Calu3 (cell line): ENCODE results near the gene UBXN4. TPM values are rescaled to one million over a fixed set of nuclear protein-coding genes. Genes with fewer than 3 reads are reported as not detected.

Experiments used
- BruUV-seq: library from RNA; stranded (reverse); fragments of 400-500 nt; replicated peaks from 2 replicates; lab custom pipeline; 2021; lab: Mats Ljungman, UMichigan
- CTCF ChIA-PET: fragments of 300-600 bp; sonication (Branson Sonifier 250); formaldehyde crosslinking; loops from one replicate; lab custom pipeline; 2022; ENCODE audit warnings: antibody characterized with exemption; lab: Charles Lee
- DNase-seq: peaks from one replicate; pipeline ENCODE4 v3.0.0; 2022
- H3K27ac Mint-ChIP-seq: one replicate; pipeline ENCODE4 v1.8.0; 2022; ENCODE audit warnings: mixed read lengths; ENCODE audit not compliant: unreplicated experiment
- H3K27me3 Mint-ChIP-seq: one replicate; pipeline ENCODE4 v1.8.0; 2022; ENCODE audit warnings: mixed read lengths; ENCODE audit not compliant: unreplicated experiment
- H3K36me3 Mint-ChIP-seq: one replicate; pipeline ENCODE4 v1.8.0; 2022; ENCODE audit warnings: mild to moderate bottlenecking, moderate library complexity, mixed read lengths; ENCODE audit not compliant: insufficient read depth, unreplicated experiment
- H3K4me1 Mint-ChIP-seq: one replicate; pipeline ENCODE4 v1.8.0; 2022; ENCODE audit warnings: mild to moderate bottlenecking, low read depth, mixed read lengths; ENCODE audit not compliant: unreplicated experiment
- H3K4me3 Mint-ChIP-seq: one replicate; pipeline ENCODE4 v1.8.0; 2022; ENCODE audit warnings: mild to moderate bottlenecking, low read depth, moderate library complexity, mixed read lengths; ENCODE audit not compliant: unreplicated experiment
- H3K9me3 Mint-ChIP-seq: one replicate; pipeline ENCODE4 v1.8.0; 2022; ENCODE audit warnings: low read depth, mixed read lengths; ENCODE audit not compliant: unreplicated experiment
- CTCF ChIP-seq: fragments of 200-600 bp; IDR thresholded peaks from one replicate; pipeline ENCODE4 v1.8.0; 2022; ENCODE audit warnings: antibody characterized with exemption; ENCODE audit not compliant: unreplicated experiment
- intact Hi-C: fragments of 100-400 bp; cut with micrococcal nuclease; formaldehyde crosslinking; loops from one replicate; pipeline ENCODE4 v1.10.0; 2022; ENCODE audit not compliant: unreplicated experiment
- total RNA-seq: library from RNA; stranded (reverse); gene quantifications from 2 replicates; pipeline ENCODE4 v1.2.3, GENCODE V29; 2022

Gene UBXN4
- total RNA-seq, 1 experiment from 2014 or later: 94.4 TPM

- TF ChIP-seq CTCF: no peak
- Mint-ChIP-seq H3K36me3 (no peaks in the 10 kb centered on the region), H3K9me3 (no peaks in the 10 kb centered on the region), H3K4me3 (no peak overlapping the region), H3K4me1 (no peaks in the 10 kb centered on the region), H3K27me3 (no peaks in the 10 kb centered on the region), H3K27ac (no peak overlapping the region)
- CTCF ChIA-PET: no interaction called here
- intact Hi-C loops: no loop called here
- DNase-seq: no peak
- BruUV-seq: no TSS peak
Observed at GRCh38 chr2:135817466-135817865, 75.8 kb downstream of the UBXN4 start.

DNA sequence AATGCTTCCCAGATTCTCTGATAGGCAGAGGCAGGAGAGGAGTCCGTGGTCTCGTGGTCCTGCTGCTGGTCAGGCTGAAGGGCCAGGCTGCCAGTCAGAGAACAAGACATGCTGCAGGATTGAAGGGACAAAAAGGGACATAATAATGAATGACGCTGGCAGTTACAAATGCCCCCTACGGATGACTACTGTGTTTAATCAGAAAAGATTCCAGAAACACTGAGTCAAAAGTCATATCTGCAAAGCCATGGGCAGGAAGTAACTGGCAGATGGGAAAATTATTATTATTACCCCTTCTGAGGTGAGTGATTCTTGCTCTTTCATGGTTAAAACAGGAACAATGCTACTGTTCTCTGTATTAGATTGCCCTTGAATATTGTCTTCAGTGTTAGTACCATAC is 76.3 kb downstream of the UBXN4 start:
- no peak for DNase-seq
- BruUV-seq: no TSS peak
- H3K27ac Mint-ChIP-seq: no peak overlapping the region
- H3K4me3 Mint-ChIP-seq: no peak overlapping the region
- no peaks in the 10 kb centered on the region for H3K27me3 Mint-ChIP-seq
- no peaks in the 10 kb centered on the region for H3K4me1 Mint-ChIP-seq
- no peaks in the 10 kb centered on the region for H3K36me3 Mint-ChIP-seq
- no peak for TF ChIP-seq CTCF
- H3K9me3 Mint-ChIP-seq: peaks cover 1% of the 10 kb centered on the region
- CTCF ChIA-PET: no interaction called here
- intact Hi-C loops: no loop called here

GRCh38 chr2:135818937-135819610 is 77.4 kb downstream of the UBXN4 start:
- Mint-ChIP-seq H3K36me3 (no peaks in the 10 kb centered on the region), H3K9me3 (peaks cover 6% of the 10 kb centered on the region), H3K4me1 (no peaks in the 10 kb centered on the region), H3K4me3 (no peak overlapping the region), H3K27ac (no peak overlapping the region), H3K27me3 (no peaks in the 10 kb centered on the region)
- TF ChIP-seq CTCF: peak; percentile 23
- DNase-seq: peak; percentile 24
- BruUV-seq: no TSS peak
- intact Hi-C loops: no loop called here
- CTCF ChIA-PET: no interaction called here

DNA sequence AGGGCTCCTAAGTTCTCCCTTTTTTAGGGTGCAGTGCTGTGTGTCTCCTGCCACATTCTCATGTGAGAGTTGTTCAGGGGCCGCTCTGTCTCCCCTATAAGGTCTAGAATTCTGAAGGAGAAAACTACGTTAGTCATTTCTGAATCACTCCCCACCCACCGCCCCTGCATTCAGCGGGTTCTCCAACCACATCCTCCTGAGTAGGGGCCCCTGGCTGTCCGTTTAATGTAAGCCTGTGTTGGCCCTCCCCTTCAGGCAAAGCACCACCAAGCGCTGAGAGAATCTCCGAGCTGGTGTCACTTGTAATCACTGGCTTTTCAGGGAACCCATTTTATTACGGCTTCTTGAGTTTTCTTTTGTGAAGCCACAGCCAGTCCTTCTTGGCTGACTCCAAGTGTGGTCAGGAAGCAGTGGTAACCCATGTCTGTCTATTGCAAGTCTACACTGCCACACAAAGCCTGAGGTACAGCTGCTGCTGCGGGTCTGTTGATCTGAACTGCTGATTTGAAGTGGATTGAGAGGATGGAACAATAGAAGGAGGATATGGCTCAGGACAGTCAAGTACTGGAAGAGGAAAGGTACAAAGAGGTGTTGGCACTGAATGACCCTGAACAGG is 78.5 kb downstream of the UBXN4 start:
- TF ChIP-seq CTCF: no peak
- Mint-ChIP-seq H3K9me3 (peaks cover 6% of the 10 kb centered on the region), H3K36me3 (no peaks in the 10 kb centered on the region), H3K4me3 (no peak overlapping the region), H3K27ac (no peak overlapping the region), H3K27me3 (no peaks in the 10 kb centered on the region), H3K4me1 (no peaks in the 10 kb centered on the region)
- CTCF ChIA-PET: no interaction called here
- DNase-seq: no peak
- no TSS peak for BruUV-seq
- intact Hi-C loops: no loop called here
